Stimulated activated CD8-positive, alpha-beta memory T cell treated with anti-CD3 and anti-CD28 coated beads, Interleukin-12 subunit alpha, Interleukin-12 subunit beta, amount 100 ng/mL, for 1 hour (primary cell): Measurements from ENCODE around the gene ANKRD36C.
"Not testable (repeated sequence)": the region's sequence is repeated elsewhere in the genome, so short reads cannot be mapped to it uniquely, and the experiment has no call there.

ENCODE experiments used
- DNase-seq: peaks from one replicate; pipeline ENCODE4 v3.0.0-alpha.2; 2020; ENCODE audit warnings: low read depth

The ANKRD36C gene

DNA sequence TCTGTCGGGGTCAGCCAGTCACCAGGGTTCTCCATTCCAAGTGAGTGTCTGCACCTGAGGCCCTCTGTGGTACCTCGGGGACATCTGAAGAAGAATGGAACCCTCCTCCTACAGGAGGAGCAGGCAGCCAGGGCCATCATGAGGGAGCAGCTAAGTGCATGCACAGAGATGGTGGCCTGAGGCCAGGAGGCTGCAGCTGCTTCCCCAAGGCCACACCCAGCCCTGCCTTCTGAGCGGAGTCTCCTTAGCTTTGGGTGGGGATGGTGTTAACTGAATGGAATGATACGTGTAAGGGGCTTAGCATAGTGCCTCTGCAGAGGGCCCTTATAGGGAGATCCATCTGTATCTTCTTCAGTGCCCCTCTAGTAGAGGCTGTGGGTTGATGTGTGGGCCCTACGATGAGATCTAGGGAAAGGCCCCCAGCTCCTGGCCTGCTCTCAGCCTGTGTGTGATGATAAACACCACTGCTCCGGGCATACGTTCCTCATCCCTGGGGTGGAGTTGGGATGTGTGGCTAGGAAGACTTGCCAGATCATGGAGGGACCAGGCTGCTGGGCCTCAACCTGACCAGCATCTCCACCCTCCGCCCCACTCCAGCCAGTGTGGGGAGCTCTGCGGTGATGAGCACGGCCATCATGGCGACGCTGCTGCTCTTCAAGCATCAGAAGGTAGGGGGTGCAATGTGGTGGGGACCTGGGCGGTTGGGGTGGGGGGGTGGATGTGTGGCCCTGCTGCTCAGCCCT, 192.3 kb downstream of the ANKRD36C start:
- not testable (repeated sequence) for DNase-seq

DNA sequence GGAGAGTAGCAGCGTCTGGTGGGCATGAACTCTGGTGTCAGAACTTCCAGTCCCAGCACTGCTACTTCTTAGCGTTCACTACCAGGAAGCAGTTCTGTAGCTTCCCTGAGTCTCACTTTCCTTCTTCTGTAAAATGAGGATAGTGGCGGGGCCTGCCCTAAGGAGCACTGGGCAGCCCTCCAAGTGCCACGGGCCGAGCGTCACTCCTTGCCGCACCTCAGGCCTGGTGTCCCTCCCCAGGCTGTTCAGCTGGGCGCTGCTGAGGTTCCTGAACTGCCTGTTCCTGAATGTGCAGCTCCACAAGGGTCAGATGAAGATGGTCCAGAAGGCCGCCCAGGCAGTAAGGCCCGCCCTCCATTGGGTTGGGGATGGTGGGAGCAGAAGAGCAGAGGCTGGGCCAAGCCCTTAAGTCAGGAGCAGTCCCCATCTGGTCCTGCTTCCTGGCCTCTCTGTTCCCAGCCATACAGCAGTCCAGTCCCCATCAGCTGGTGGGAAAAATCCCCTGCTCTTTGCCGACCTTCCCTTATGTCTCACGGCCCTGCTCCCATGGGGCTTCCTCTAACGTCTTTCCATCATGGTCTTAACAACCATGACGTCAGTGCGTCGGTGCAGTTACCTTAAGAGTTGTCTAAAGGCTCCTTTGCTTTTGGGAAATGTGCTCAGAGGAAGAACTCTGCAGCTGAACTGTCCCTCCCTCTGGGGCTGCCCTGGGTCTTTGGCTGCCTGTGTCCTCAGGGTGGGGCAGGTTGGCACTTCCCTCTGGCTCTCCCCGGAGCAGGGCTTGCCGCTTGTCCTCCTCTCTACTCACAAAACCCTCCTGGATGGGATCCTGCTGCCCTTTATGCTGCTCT, 195.2 kb downstream of the ANKRD36C start:
- DNase-seq: not testable (repeated sequence)

DNA sequence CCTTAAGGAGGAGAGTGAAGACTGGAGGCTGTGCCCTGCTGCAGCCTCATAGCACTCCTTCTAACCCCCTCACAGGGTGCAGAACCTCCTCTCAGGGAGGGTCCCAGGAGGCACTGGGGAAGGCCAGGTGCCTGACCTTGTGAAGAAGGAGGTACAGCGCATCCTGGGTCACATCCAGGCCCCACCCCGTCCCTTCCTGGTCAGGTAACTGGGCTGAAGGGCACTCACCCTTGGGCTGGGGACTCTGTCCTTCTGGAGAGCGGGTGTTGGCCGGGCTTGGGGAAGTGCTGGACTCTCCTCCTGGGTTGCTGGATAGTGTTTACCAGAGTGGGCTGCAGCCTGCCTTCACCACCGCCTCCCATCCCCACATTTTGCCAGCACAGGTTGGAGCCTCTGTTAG, 197.7 kb downstream of the ANKRD36C start:
- not testable (repeated sequence) for DNase-seq

DNA sequence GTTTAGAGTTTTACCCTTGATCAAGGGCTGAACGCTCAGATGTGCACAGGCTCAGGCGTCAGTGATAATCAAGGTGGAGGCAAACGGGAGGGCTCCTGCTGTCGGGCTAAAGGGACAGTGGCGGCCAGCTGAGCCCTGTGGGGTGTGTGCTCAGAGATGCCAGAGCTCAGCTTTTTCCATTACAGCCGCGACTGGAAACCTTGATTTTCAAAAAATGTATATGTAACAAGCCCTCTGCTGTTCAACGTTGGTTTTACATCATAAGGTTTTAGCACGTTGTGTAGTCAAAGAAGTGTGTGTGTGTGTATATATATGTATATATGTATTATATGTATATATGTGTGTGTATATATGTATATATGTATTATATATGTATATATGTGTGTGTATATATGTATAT, 201.4 kb downstream of the ANKRD36C start:
- DNase-seq: not testable (repeated sequence)

DNA sequence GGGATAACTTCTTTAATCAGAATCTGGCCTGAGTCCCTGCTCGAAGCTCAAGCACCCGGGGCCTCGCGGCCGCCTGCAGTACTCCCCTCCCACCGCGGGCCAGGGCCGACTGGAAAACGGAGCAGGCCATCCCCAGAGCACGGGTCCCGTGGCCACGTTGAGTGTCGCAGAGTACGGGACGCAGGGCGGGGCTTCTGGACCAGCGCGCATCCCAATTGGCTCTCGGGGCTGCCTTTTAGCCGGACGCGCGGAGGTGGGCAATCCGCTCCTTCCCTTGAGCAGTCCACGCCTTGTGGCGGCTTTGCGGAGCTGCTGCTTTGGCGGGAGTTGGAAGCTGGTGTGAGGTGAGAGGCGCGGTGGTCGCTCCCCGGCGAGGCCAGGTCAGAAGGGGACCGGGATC, 202.2 kb downstream of the ANKRD36C start:
- DNase-seq: not testable (repeated sequence)

DNA sequence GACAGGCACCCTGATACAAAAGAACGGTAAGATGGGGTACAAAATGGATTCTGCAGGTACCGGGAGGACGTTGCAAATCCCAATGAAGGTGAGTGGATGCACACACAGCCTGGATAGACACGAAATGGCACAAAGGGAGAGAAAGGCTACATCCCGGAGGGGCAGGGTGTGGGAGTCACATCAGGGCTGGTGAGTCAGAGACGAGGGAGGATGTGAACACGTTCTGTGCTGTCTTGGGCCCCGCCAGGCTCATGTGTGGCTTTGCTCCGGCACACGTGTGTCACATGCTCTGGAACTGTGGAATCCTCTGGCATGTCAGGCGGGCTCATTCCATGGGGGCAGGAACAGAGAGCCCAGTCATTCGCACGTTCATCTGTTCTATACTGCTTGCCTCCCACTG, 203.0 kb downstream of the ANKRD36C start:
- DNase-seq: not testable (repeated sequence)
